ENCODE data around the gene LCMT1.

DNA sequence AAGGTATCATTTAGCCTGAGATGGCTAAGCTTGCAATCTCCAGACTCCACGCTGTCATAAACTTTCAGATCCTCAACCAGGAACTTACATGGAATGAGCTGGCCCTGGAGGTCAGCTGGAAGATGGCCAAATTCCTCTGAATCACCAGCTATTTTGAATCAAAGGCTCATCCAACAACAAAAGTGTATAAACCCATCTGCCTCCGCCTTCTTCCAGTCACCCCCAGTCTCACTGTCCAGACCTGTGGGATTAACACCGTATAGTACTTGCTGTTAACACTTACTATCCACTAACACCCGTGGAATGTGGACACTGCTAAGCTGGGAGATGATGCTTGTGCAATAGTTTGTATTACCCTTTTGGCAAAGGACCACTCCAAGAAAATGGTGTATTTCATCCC, 1.9 kb upstream of the LCMT1 start:
- TF ChIP-seq, protein P1, sequence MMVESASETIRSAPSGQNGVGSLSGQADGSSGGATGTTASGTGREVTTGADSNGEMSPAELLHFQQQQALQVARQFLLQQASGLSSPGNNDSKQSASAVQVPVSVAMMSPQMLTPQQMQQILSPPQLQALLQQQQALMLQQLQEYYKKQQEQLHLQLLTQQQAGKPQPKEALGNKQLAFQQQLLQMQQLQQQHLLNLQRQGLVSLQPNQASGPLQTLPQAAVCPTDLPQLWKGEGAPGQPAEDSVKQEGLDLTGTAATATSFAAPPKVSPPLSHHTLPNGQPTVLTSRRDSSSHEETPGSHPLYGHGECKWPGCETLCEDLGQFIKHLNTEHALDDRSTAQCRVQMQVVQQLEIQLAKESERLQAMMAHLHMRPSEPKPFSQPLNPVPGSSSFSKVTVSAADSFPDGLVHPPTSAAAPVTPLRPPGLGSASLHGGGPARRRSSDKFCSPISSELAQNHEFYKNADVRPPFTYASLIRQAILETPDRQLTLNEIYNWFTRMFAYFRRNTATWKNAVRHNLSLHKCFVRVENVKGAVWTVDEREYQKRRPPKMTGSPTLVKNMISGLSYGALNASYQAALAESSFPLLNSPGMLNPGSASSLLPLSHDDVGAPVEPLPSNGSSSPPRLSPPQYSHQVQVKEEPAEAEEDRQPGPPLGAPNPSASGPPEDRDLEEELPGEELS (CRISPR knock-in tag; IDR thresholded peaks at IDR 0.05) = no peak
- no peak for TF ChIP-seq IRF1 (CRISPR knock-in tag; IDR thresholded peaks at IDR 0.05)
- no peak for TF ChIP-seq CTCF (IDR thresholded peaks at IDR 0.05)
- TF ChIP-seq, protein P2, sequence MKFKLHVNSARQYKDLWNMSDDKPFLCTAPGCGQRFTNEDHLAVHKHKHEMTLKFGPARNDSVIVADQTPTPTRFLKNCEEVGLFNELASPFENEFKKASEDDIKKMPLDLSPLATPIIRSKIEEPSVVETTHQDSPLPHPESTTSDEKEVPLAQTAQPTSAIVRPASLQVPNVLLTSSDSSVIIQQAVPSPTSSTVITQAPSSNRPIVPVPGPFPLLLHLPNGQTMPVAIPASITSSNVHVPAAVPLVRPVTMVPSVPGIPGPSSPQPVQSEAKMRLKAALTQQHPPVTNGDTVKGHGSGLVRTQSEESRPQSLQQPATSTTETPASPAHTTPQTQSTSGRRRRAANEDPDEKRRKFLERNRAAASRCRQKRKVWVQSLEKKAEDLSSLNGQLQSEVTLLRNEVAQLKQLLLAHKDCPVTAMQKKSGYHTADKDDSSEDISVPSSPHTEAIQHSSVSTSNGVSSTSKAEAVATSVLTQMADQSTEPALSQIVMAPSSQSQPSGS (CRISPR knock-in tag; IDR thresholded peaks at IDR 0.05; ENCODE audit: borderline replicate concordance, low read depth) = no peak
- TF ChIP-seq CREB1 (CRISPR knock-in tag; IDR thresholded peaks at IDR 0.05) = no peak
